ENCODE measurements around the gene SRR.

SRR gene

GRCh38 chr17:2317796-2318195 lies 14.0 kb downstream of the SRR start:
- DNase-seq (ENCODE audit: extremely low spot score): no peak
- TF ChIP-seq ELF4 (IDR thresholded peaks at IDR 0.05): no peak
- no peak for TF ChIP-seq BHLHE40 (IDR thresholded peaks at IDR 0.05; ENCODE audit: borderline replicate concordance)
- no peak for TF ChIP-seq ZNF384 (IDR thresholded peaks at IDR 0.05)
- TF ChIP-seq FOXM1 (IDR thresholded peaks at IDR 0.05; ENCODE audit: borderline replicate concordance): no peak
- TF ChIP-seq LEF1 (IDR thresholded peaks at IDR 0.05; ENCODE audit: borderline replicate concordance): no peak
- no peak for TF ChIP-seq SUZ12 (IDR thresholded peaks at IDR 0.05)
- TF ChIP-seq, protein P1, sequence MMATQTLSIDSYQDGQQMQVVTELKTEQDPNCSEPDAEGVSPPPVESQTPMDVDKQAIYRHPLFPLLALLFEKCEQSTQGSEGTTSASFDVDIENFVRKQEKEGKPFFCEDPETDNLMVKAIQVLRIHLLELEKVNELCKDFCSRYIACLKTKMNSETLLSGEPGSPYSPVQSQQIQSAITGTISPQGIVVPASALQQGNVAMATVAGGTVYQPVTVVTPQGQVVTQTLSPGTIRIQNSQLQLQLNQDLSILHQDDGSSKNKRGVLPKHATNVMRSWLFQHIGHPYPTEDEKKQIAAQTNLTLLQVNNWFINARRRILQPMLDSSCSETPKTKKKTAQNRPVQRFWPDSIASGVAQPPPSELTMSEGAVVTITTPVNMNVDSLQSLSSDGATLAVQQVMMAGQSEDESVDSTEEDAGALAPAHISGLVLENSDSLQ (IDR thresholded peaks at IDR 0.05): no peak
- no peak for TF ChIP-seq FOXK2 (IDR thresholded peaks at IDR 0.05)
- no peak for TF ChIP-seq TARDBP (IDR thresholded peaks at IDR 0.05)
- no peak for TF ChIP-seq L3MBTL2 (conservative IDR thresholded peaks at IDR 0.05)
- TF ChIP-seq FOXA1 (IDR thresholded peaks at IDR 0.05): no peak
- no peak for TF ChIP-seq NFRKB (IDR thresholded peaks at IDR 0.05)
- no peak for TF ChIP-seq HDGF (IDR thresholded peaks at IDR 0.05; ENCODE audit: borderline replicate concordance)
- no peak for TF ChIP-seq CTBP1 (IDR thresholded peaks at IDR 0.05; ENCODE audit: borderline replicate concordance)
- no peak for TF ChIP-seq ARNT (IDR thresholded peaks at IDR 0.05)
- no peak for TF ChIP-seq SP1 (IDR thresholded peaks at IDR 0.05)
- ChIA-PET CTCF (no interaction called here), POLR2A (interaction anchor here (0.8 kb wide), 2 partner anchors 10 to 15 kb away, joined by 3 read pairs; no protein-coding TSS in a partner anchor)

DNA sequence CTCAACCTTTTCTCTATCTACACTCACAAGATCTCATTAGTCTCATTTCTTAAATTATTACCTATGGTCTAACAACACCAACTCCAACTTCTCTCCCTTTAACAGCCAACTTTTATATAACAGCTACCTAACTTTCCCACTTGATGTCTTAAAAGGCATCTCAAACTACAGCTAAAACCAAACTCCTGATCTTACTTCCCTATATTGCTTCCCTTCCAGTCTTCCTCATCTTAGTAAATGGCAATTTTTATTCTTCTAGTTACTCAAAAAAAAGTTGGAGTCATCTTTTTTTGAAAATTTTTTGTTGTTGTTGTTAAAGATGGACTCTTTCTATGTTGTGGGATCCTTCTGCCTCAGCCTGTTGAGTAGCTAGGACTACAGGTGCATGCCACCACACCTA lies 15.3 kb downstream of the SRR start:
- DNase-seq (ENCODE audit: extremely low spot score): no peak
- ChIA-PET POLR2A (interaction anchor here (1.7 kb wide), 1 partner anchor 17 kb away, joined by 8 read pairs; the partner anchor contains the start of gene TSR1), CTCF (no interaction called here)
- no peak for TF ChIP-seq NFRKB (IDR thresholded peaks at IDR 0.05)
- no peak for TF ChIP-seq HDGF (IDR thresholded peaks at IDR 0.05; ENCODE audit: borderline replicate concordance)
- TF ChIP-seq FOXK2 (IDR thresholded peaks at IDR 0.05): no peak
- TF ChIP-seq CTBP1 (IDR thresholded peaks at IDR 0.05; ENCODE audit: borderline replicate concordance): no peak
- no peak for TF ChIP-seq ARNT (IDR thresholded peaks at IDR 0.05)
- no peak for TF ChIP-seq BHLHE40 (IDR thresholded peaks at IDR 0.05; ENCODE audit: borderline replicate concordance)

GRCh38 chr17:2321399-2321798 lies 17.6 kb downstream of the SRR start:
- DNase-seq (ENCODE audit: extremely low spot score): no peak
- TF ChIP-seq SUZ12 (IDR thresholded peaks at IDR 0.05): no peak
- TF ChIP-seq SP1 (IDR thresholded peaks at IDR 0.05): no peak
- TF ChIP-seq FOXA1 (IDR thresholded peaks at IDR 0.05): no peak
- no peak for TF ChIP-seq ELF4 (IDR thresholded peaks at IDR 0.05)
- TF ChIP-seq BHLHE40 (IDR thresholded peaks at IDR 0.05; ENCODE audit: borderline replicate concordance): no peak
- TF ChIP-seq, protein P1 (IDR thresholded peaks at IDR 0.05): no peak
- TF ChIP-seq ZNF384 (IDR thresholded peaks at IDR 0.05): no peak
- TF ChIP-seq HDGF (IDR thresholded peaks at IDR 0.05; ENCODE audit: borderline replicate concordance): no peak
- TF ChIP-seq CTBP1 (IDR thresholded peaks at IDR 0.05; ENCODE audit: borderline replicate concordance): no peak
- ChIA-PET CTCF (no interaction called here), POLR2A (interaction anchor here (1.3 kb wide), 1 partner anchor 15 kb away, joined by 11 read pairs; the partner anchor contains the start of gene TSR1)

GRCh38 chr17:2323629-2324314 lies 20.0 kb downstream of the SRR start:
- ChIA-PET POLR2A (interaction anchor here (1.9 kb wide), 1 partner anchor 13 kb away, joined by 7 read pairs; the partner anchor contains the start of genes SGSM2 and TSR1), CTCF (no interaction called here)
- no peak for DNase-seq (ENCODE audit: extremely low spot score)
- TF ChIP-seq FOXA1 (IDR thresholded peaks at IDR 0.05): no peak
- TF ChIP-seq CTBP1 (IDR thresholded peaks at IDR 0.05; ENCODE audit: borderline replicate concordance): no peak
- no peak for TF ChIP-seq ARNT (IDR thresholded peaks at IDR 0.05)
- TF ChIP-seq FOXM1 (IDR thresholded peaks at IDR 0.05; ENCODE audit: borderline replicate concordance): no peak
- TF ChIP-seq, protein P1 (IDR thresholded peaks at IDR 0.05): no peak
- TF ChIP-seq SUZ12 (IDR thresholded peaks at IDR 0.05): no peak
- TF ChIP-seq TARDBP (IDR thresholded peaks at IDR 0.05): no peak
- no peak for TF ChIP-seq SP1 (IDR thresholded peaks at IDR 0.05)
- TF ChIP-seq ELF4 (IDR thresholded peaks at IDR 0.05): no peak
- no peak for TF ChIP-seq LEF1 (IDR thresholded peaks at IDR 0.05; ENCODE audit: borderline replicate concordance)
- no peak for TF ChIP-seq ZNF384 (IDR thresholded peaks at IDR 0.05)
- TF ChIP-seq NFRKB (IDR thresholded peaks at IDR 0.05): no peak
- TF ChIP-seq L3MBTL2 (conservative IDR thresholded peaks at IDR 0.05): no peak
- TF ChIP-seq FOXK2 (IDR thresholded peaks at IDR 0.05): no peak
- TF ChIP-seq BHLHE40 (IDR thresholded peaks at IDR 0.05; ENCODE audit: borderline replicate concordance): no peak
- no peak for TF ChIP-seq HDGF (IDR thresholded peaks at IDR 0.05; ENCODE audit: borderline replicate concordance)

DNA sequence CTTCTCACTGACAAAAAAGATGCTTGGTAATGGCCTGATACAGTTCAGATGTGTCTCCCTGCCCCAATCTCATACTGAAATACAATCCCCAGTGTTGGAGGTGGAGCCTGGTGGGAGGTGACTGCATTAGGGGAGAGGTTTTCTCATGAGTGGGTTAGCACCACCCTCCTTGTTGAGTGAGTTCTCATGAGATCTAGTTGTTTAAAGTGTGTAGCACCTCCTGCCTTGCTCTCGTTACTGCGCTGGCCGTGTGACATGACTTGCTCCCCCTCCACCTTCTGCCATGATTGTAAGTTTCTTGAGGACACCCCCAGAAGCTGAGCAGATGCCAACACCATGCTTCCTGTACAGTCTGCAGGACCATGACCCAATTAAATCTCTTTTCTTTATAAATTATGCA lies 27.6 kb downstream of the SRR start:
- CTCF ChIA-PET: no interaction called here
- POLR2A ChIA-PET: interaction anchor here (0.9 kb wide), 2 partner anchors 14 to 28 kb away, joined by 3 read pairs; partner anchors contain the start of gene SMG6
- no peak for TF ChIP-seq FOXM1 (IDR thresholded peaks at IDR 0.05; ENCODE audit: borderline replicate concordance)
- no peak for TF ChIP-seq BHLHE40 (IDR thresholded peaks at IDR 0.05; ENCODE audit: borderline replicate concordance)
- no peak for TF ChIP-seq ZNF384 (IDR thresholded peaks at IDR 0.05)
- no peak for TF ChIP-seq L3MBTL2 (conservative IDR thresholded peaks at IDR 0.05)
- no peak for TF ChIP-seq ELF4 (IDR thresholded peaks at IDR 0.05)
- no peak for TF ChIP-seq LEF1 (IDR thresholded peaks at IDR 0.05; ENCODE audit: borderline replicate concordance)
- TF ChIP-seq ARNT (IDR thresholded peaks at IDR 0.05): no peak
- no peak for TF ChIP-seq FOXK2 (IDR thresholded peaks at IDR 0.05)
- TF ChIP-seq CTBP1 (IDR thresholded peaks at IDR 0.05; ENCODE audit: borderline replicate concordance): no peak
- no peak for TF ChIP-seq HDGF (IDR thresholded peaks at IDR 0.05; ENCODE audit: borderline replicate concordance)
- TF ChIP-seq NFRKB (IDR thresholded peaks at IDR 0.05): no peak
- no peak for TF ChIP-seq FOXA1 (IDR thresholded peaks at IDR 0.05)
- no peak for DNase-seq (ENCODE audit: extremely low spot score)
